Measurements from ENCODE around the gene KIAA1328. TPM values are rescaled to one million over a fixed set of nuclear protein-coding genes. Genes with fewer than 3 reads are reported as not detected.

KIAA1328 gene
- total RNA-seq, 1 donor from 2014 or later: 8.6 TPM

- intact Hi-C loops (cut with micrococcal nuclease): no loop called here
Observed at GRCh38 chr18:37270038-37270665, 441.2 kb downstream of the KIAA1328 start.

DNA sequence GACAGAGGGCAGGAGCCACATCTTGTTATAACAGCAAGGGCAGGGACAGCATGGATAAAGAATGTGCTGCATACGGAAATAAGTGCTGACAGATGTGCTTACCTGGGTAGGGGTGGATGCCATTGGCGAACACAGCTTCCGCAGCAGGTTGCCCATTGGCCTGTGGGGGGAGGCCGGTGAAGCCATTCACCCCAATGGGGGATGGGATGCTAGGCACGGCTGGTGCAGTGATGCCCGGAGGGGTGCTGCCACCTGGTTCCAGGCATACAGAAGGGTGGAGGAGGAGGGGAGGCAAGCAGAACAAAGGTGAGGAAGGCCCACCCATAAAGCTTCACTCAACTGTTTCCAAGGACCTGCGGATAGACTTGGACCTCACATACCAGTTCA is 441.7 kb downstream of the KIAA1328 start:
- intact Hi-C loops (cut with micrococcal nuclease): no loop called here

DNA sequence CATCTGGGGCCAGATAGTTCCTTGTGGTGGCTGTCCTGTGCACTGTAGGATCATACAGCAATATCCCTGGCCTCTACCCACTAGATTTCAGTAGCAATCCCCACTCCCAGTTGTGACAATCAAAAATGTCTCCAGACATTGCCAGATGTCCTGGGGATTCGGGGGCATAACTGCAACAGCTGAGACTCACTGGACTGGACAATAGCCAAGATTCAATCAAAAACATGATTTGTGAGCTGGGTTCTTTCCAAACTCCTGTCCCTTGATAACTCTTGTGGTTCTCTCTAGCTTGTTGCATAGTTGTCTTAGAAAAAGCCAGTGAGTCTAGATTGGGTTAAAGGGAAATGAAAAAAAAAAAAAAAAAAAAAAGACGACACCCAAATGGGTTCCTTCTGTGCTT is 443.3 kb downstream of the KIAA1328 start:
- intact Hi-C loops (cut with micrococcal nuclease): no loop called here

- intact Hi-C loops (cut with micrococcal nuclease): no loop called here
Observed at GRCh38 chr18:37272841-37273240, 443.9 kb downstream of the KIAA1328 start.

DNA sequence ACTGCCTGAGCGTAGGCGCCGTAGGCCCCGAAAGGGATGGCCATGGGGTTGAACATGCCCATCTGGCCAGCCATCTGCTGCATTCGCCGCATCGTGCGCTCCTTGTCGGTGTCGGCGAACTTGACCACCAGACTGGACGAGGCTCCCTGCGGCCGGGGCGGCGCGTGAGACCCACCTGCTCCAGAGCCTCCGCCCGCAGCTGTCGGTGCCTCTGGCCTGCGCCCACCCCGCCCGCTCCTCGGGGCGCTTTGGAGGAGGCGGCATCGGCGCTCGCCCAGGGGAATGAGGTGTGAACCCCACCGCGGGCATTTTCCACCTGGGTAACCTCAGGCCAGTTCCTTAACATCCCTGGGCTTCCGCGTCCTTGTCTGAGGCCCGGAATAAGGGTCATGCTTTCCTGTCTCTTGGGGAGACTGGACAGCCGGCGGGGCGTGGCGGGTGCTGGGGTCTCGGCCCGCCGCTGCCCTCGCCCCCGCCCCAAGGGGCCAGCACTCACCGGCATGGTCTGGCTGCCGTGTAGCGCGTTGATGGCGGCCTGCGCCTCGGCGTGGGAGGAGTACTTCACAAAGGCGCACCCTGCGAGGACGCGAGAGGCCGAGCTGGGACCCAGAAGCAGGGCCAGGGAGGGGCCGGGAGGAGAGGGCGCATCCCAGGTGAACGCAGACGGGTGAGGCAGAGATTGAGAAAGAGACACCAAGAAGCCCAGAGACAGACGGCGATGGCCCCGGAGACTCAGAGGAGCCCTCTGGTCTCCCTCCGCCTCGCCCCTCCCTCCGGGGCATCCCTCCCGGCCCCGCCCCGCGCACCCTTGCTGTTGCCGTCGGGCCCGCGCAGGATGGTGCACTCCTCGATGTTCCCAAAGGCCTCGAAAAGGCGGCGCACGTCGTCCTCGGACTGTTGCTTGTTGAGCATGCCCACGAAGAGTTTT is 445.6 kb downstream of the KIAA1328 start:
- intact Hi-C loops (cut with micrococcal nuclease): no loop called here

DNA sequence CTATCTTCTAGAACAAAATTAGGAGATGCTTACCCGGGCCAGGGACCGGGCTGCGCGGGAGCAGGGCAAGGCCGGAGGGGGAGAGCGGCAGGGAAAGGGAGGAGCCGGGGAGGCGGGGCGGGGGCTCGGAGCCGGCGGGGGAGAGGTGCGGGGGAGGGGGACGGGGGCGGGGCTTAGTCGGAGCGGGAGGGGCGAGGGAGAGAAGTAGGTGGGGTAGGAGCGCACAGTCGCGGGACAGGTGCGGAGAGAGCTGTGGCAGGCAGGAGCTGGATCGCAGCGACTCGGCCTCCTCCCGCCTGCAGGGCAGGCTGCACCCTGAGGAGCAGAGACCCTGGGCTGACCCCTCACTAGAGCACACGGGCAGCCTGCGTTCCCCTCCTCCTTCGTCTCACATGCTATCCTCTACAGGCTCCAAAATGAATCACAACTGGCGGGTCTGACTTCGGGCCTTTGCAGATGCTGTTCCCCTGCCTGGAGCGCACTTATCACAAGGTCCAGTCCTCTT is 446.4 kb downstream of the KIAA1328 start:
- intact Hi-C loops (cut with micrococcal nuclease): no loop called here

- intact Hi-C loops (cut with micrococcal nuclease): no loop called here
Observed at GRCh38 chr18:37276111-37276890, 447.4 kb downstream of the KIAA1328 start.

GRCh38 chr18:37277804-37278203 is 448.9 kb downstream of the KIAA1328 start:
- intact Hi-C loops (cut with micrococcal nuclease): no loop called here

Other genes starting within 250 kb of the KIAA1328 start
- 82.2 and 85.6 TPM in 2 replicates for gene TPGS2, start 125 bp upstream of the KIAA1328 start, total RNA-seq

All from T-helper 1 cell treated with Interleukin-12 subunit alpha and Interleukin-12 subunit beta and Interleukin-4 antibody, amounts not matched to agents 30 ng/mL and 1 ng/mL, for 36 hours (primary cell).